Mucosa of rectum (tissue), 2 donors: ENCODE data around the gene MOCS2.

Source experiments
- H3K27ac ChIP-seq, 2 donors: one replicate each; pipeline ENCODE4 v1.7.0; 2013; ENCODE audit warnings: inconsistent platforms in 2 of 2, low read depth in 2 of 2, low read length in 2 of 2
- H3K27me3 ChIP-seq, 2 donors: one replicate each; pipeline ENCODE4 v1.7.0; 2013; ENCODE audit warnings: low read length in 2 of 2; ENCODE audit not compliant: control insufficient read depth in 2 of 2, insufficient read depth in 2 of 2
- H3K36me3 ChIP-seq, 2 donors: one replicate each; pipeline ENCODE4 v1.7.0; 2013; ENCODE audit warnings: low read length in 2 of 2; ENCODE audit not compliant: control insufficient read depth in 2 of 2, insufficient read depth in 2 of 2
- H3K4me1 ChIP-seq, 2 donors: one replicate each; pipeline ENCODE4 v1.7.0; 2013; ENCODE audit warnings: low read length in 2 of 2, mild to moderate bottlenecking in 1 of 2; ENCODE audit not compliant: control insufficient read depth in 2 of 2, insufficient read depth in 2 of 2
- H3K4me3 ChIP-seq, 2 donors: one replicate each; pipeline ENCODE4 v1.7.0; 2013; ENCODE audit warnings: low read length in 2 of 2
- H3K9ac ChIP-seq, 2 donors: one replicate each; pipeline ENCODE4 v1.7.0; 2013; ENCODE audit warnings: low read length in 2 of 2, low read depth in 1 of 2, mild to moderate bottlenecking in 1 of 2
- H3K9me3 ChIP-seq, 2 donors: one replicate each; pipeline ENCODE4 v1.7.0; 2013; ENCODE audit warnings: low read length in 2 of 2; ENCODE audit not compliant: control insufficient read depth in 2 of 2
- donor health status: healthy.
- donor health status: Normal muscosa, but diverticular disease.

The MOCS2 gene

DNA sequence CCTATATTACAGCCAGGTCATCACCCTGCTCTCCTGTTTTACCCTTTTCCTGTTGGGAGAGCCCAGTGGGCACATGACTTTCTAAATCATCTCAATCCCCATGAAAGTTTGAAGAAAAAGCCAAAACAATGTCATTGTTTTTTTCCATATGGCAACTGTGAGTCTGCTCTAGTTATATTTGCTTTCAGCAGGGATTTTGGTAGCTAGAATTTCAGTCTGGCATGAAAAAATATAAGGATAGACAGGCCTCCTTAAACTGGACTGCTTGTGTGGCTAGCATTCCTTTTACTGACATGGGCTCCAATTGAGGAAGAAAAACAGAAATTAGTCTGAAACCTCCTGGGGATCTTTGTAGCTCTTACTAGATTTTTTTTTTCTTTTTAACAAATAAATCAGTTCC, 25.6 kb downstream of the MOCS2 start:
- H3K9ac ChIP-seq: no peak overlapping the region
- H3K9me3 ChIP-seq: no peaks in the 10 kb centered on the region
- peaks cover 16 to 35% of the 10 kb centered on the region in 2 donors for H3K36me3 ChIP-seq
- no peak overlapping the region for H3K27ac ChIP-seq
- H3K27me3 ChIP-seq: no peaks in the 10 kb centered on the region
- H3K4me1 ChIP-seq: no peaks in the 10 kb centered on the region
- no peak overlapping the region for H3K4me3 ChIP-seq

DNA sequence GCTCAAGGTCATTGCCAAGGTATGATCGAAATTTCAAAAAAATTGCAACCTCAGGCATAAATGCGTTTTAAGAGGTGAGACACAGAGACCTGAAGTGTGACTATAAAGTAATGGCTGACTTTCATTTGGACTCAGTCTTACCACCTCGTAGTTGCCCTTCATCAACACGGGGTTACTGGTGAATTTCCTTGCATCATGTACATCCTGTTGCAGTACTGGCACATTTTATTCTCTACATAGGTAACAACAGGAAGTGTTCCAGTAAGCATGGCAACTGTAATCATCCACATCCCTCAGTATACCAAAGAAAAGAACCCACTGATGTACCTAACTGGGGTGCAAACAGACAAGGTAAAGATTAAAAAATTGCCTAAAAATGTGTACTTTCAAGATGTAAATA, 29.3 kb downstream of the MOCS2 start:
- Histone ChIP-seq H3K9me3 (no peaks in the 10 kb centered on the region), H3K9ac (no peak overlapping the region), H3K27me3 (no peaks in the 10 kb centered on the region), H3K36me3 (peaks cover 34 to 37% of the 10 kb centered on the region in 2 donors), H3K4me3 (no peak overlapping the region), H3K4me1 (no peaks in the 10 kb centered on the region), H3K27ac (no peak overlapping the region)

GRCh38 chr5:53076014-53076583, 33.5 kb downstream of the MOCS2 start:
- no peaks in the 10 kb centered on the region for H3K4me1 ChIP-seq
- H3K4me3 ChIP-seq: no peak overlapping the region
- no peaks in the 10 kb centered on the region for H3K9me3 ChIP-seq
- no peak overlapping the region for H3K27ac ChIP-seq
- no peaks in the 10 kb centered on the region for H3K27me3 ChIP-seq
- H3K9ac ChIP-seq: no peak overlapping the region
- peaks cover 35 to 52% of the 10 kb centered on the region in 2 donors for H3K36me3 ChIP-seq

- no peak overlapping the region for H3K27ac ChIP-seq
- H3K27me3 ChIP-seq: no peaks in the 10 kb centered on the region
- no peak overlapping the region for H3K4me3 ChIP-seq
- H3K9ac ChIP-seq: no peak overlapping the region
- no peaks in the 10 kb centered on the region for H3K4me1 ChIP-seq
- no peaks in the 10 kb centered on the region for H3K9me3 ChIP-seq
- peaks cover 38 to 50% of the 10 kb centered on the region in 2 donors for H3K36me3 ChIP-seq
These were observed 36.2 kb downstream of the MOCS2 start for GRCh38 chr5:53073348-53073747.

DNA sequence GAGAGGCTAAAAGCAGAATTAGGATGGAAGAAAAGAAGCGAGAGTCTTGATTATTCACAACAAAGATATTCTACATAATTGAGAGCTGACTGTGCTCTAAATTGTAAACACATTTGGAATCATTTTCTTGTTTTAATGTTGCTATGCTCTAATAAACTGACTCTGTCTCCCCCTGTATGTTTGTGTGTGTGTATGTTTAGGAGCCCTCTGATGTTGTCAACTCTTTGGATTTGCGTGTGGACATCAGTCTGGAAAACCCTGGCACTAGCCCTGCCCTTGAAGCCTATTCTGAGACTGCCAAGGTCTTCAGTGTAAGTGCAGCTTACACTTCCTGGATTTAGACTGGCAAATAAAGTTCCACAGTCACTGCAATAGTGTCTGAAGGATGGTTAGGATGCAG, 37.8 kb downstream of the MOCS2 start:
- Histone ChIP-seq H3K4me3 (no peak overlapping the region), H3K27ac (no peak overlapping the region), H3K36me3 (peaks cover 35 to 43% of the 10 kb centered on the region in 2 donors), H3K27me3 (no peaks in the 10 kb centered on the region), H3K9ac (no peak overlapping the region), H3K9me3 (no peaks in the 10 kb centered on the region), H3K4me1 (no peaks in the 10 kb centered on the region)

DNA sequence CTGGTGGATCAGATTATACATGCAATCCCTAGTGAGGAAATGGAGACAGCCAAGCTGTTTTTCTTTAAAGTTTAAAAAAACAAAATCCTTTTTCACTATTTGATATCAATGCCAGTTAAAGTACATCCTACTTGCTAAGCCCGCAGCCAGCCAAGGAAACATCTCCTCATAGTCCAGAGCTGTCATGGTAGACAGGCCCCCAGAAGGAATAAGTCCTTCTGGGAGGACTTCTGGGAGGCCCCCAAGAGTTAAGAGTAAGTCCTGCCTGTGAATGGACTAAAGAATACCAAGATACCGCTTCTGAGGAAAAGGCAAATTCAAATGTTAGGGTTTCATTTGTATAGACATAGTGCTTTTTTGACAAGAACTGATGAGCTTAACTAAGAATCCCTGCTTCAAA, 38.3 kb downstream of the MOCS2 start:
- Histone ChIP-seq H3K36me3 (peaks cover 35 to 42% of the 10 kb centered on the region in 2 donors), H3K4me3 (no peak overlapping the region), H3K27ac (no peak overlapping the region), H3K9me3 (no peaks in the 10 kb centered on the region), H3K4me1 (no peaks in the 10 kb centered on the region), H3K9ac (no peak overlapping the region), H3K27me3 (no peaks in the 10 kb centered on the region)

DNA sequence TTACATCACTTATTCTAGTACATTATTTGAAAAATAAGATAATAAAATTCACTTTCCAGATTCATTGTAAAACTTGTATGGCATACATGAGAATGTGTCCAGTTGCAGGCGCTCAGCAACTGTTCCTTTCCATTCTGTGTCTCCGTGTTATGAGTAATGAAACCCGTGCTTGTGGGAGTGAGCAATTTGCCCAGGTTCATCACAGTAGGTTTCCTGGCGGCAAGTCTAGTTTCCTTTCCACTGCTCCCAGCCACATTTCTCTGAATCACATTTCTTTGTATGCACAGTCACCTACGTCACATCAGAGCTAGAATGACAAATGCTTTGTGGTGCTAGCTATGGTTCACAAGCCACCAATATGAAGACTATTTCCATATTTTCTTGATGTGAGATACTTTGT, 39.9 kb downstream of the MOCS2 start:
- Histone ChIP-seq H3K27me3 (no peaks in the 10 kb centered on the region), H3K27ac (no peak overlapping the region), H3K9ac (no peak overlapping the region), H3K4me1 (no peaks in the 10 kb centered on the region), H3K36me3 (peaks cover 24 to 36% of the 10 kb centered on the region in 2 donors), H3K4me3 (no peak overlapping the region), H3K9me3 (no peaks in the 10 kb centered on the region)

- H3K27me3 ChIP-seq: no peaks in the 10 kb centered on the region
- H3K27ac ChIP-seq: no peak overlapping the region
- no peaks in the 10 kb centered on the region for H3K9me3 ChIP-seq
- peaks cover 21 to 28% of the 10 kb centered on the region in 2 donors for H3K36me3 ChIP-seq
- H3K9ac ChIP-seq: no peak overlapping the region
- no peak overlapping the region for H3K4me3 ChIP-seq
- no peaks in the 10 kb centered on the region for H3K4me1 ChIP-seq
These were observed 41.2 kb downstream of the MOCS2 start for GRCh38 chr5:53068291-53068836.

DNA sequence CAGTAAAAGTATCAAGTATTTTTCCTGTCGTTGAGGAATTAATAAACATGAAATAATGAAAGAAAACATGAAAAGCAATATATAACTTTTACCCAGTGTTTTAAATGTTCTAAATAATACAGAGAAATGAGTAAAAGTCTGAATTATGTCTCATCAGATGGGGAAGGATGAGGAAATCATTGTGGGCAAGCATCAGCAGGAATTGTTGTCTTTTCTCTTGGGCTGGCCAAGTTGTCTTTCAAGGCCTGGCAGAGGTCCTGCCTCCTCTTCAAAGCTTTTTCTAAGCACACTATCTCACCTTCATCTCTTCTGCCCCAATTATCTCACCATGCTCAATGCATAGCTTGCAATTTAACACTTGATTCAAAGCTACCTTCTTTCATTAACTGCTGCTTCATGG, 41.9 kb downstream of the MOCS2 start:
- H3K27ac ChIP-seq: no peak overlapping the region
- no peaks in the 10 kb centered on the region for H3K4me1 ChIP-seq
- no peaks in the 10 kb centered on the region for H3K9me3 ChIP-seq
- H3K9ac ChIP-seq: no peak overlapping the region
- H3K27me3 ChIP-seq: no peaks in the 10 kb centered on the region
- peaks cover 23 to 25% of the 10 kb centered on the region in 2 donors for H3K36me3 ChIP-seq
- no peak overlapping the region for H3K4me3 ChIP-seq

DNA sequence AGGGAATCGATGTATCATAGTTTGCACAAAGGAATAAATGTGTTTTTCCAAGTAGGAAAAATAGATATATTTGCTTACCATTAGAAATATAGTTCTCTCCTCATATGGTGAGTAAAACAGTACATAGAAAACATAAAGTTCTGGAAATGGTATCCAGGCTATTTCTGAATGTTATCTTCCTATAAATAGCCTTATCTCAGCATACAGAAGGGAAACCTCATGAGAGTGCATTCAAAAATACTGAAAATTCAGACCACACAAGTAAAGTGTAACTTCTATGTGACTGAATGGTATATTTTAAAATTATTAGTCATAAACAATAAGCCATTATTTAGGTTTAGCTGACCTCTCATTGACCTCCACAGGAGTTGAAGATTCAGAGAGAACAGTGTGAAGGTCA, 43.5 kb downstream of the MOCS2 start:
- Histone ChIP-seq H3K27me3 (no peaks in the 10 kb centered on the region), H3K9ac (no peak overlapping the region), H3K4me3 (no peak overlapping the region), H3K36me3 (peaks cover 22 to 25% of the 10 kb centered on the region in 2 donors), H3K9me3 (no peaks in the 10 kb centered on the region), H3K4me1 (no peaks in the 10 kb centered on the region), H3K27ac (no peak overlapping the region)
